Ishikawa (cell line): ENCODE measurements around the gene ACTL7A.

Experiments
- CEBPB ChIP-seq: IDR thresholded peaks from 2 replicates; pipeline ENCODE4 v1.6.1; 2012
- CREB1 ChIP-seq: IDR thresholded peaks from 2 replicates; pipeline ENCODE4 v1.6.1; 2012; ENCODE audit warnings: low read depth
- EP300 ChIP-seq: IDR thresholded peaks from 2 replicates; pipeline ENCODE4 v1.6.1; 2012; ENCODE audit warnings: borderline replicate concordance
- FOXM1 ChIP-seq: IDR thresholded peaks from 2 replicates; pipeline ENCODE4 v1.6.1; 2012; ENCODE audit warnings: low read depth, borderline replicate concordance
- RAD21 ChIP-seq: IDR thresholded peaks from 2 replicates; pipeline ENCODE4 v1.6.1; 2012; ENCODE audit warnings: low read depth
- REST ChIP-seq: IDR thresholded peaks from 2 replicates; pipeline ENCODE4 v1.6.1; 2012; ENCODE audit warnings: low read depth, mild to moderate bottlenecking
- TAF1 ChIP-seq: IDR thresholded peaks from 2 replicates; pipeline ENCODE4 v1.6.1; 2012; ENCODE audit warnings: low read depth, mild to moderate bottlenecking
- TCF12 ChIP-seq: IDR thresholded peaks from 2 replicates; pipeline ENCODE4 v1.6.1; 2012; ENCODE audit warnings: low read depth
- TEAD4 ChIP-seq: IDR thresholded peaks from 2 replicates; pipeline ENCODE4 v1.6.1; 2012
- ZBTB7A ChIP-seq: IDR thresholded peaks from 2 replicates; pipeline ENCODE4 v1.6.1; 2012; ENCODE audit warnings: low read depth
- TF ChIP-seq, protein P1 (sequence below): IDR thresholded peaks from 2 replicates; pipeline ENCODE4 v1.6.1; 2012

GRCh38 chr9:108867116-108867515 is 5.0 kb downstream of the ACTL7A start:
- TF ChIP-seq FOXM1: no peak
- no peak for TF ChIP-seq TEAD4
- TF ChIP-seq EP300: no peak
- TF ChIP-seq ZBTB7A: no peak
- TF ChIP-seq, protein P1, sequence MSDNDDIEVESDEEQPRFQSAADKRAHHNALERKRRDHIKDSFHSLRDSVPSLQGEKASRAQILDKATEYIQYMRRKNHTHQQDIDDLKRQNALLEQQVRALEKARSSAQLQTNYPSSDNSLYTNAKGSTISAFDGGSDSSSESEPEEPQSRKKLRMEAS: no peak
- TF ChIP-seq REST: no peak
- no peak for TF ChIP-seq CEBPB
- TF ChIP-seq TCF12: no peak
- no peak for TF ChIP-seq TAF1
- TF ChIP-seq CREB1: no peak
- TF ChIP-seq RAD21: no peak
